Mesenchymal stem cell (in vitro differentiated cells and primary cell): ENCODE data around the gene DISC1.

ENCODE experiments used
- DNase-seq: peaks from one replicate; pipeline ENCODE4 v3.0.0-alpha.2; 2013
- H2AFZ ChIP-seq: one replicate; pipeline ENCODE4 v1.6.1; 2013; ENCODE audit warnings: low read depth, mild to moderate bottlenecking, control low read depth, inconsistent platforms, low read length, moderate library complexity
- H2AK5ac ChIP-seq: 2 replicates; pipeline ENCODE4 v1.6.1; 2013; ENCODE audit warnings: low read length, moderate library complexity, mild to moderate bottlenecking, inconsistent platforms; ENCODE audit not compliant: severe bottlenecking
- H2BK120ac ChIP-seq: one replicate; pipeline ENCODE4 v1.6.1; 2013; ENCODE audit warnings: low read depth, mild to moderate bottlenecking, inconsistent platforms, low read length, moderate library complexity
- H2BK12ac ChIP-seq, 2 experiments: one replicate each; pipeline ENCODE4 v1.6.1; 2013; ENCODE audit warnings: inconsistent platforms in 2 of 2, low read length in 2 of 2, mild to moderate bottlenecking in 2 of 2, moderate library complexity in 2 of 2, control low read depth in 1 of 2
- H2BK15ac ChIP-seq: one replicate; pipeline ENCODE4 v1.6.1; 2013; ENCODE audit warnings: mild to moderate bottlenecking, low read depth, inconsistent platforms; ENCODE audit not compliant: poor library complexity, severe bottlenecking
- H2BK5ac ChIP-seq: 2 replicates; pipeline ENCODE4 v1.6.1; 2013; ENCODE audit warnings: low read depth, mild to moderate bottlenecking, low read length, control low read depth, inconsistent platforms; ENCODE audit not compliant: poor library complexity, severe bottlenecking
- H3K14ac ChIP-seq, 2 experiments: one replicate each; pipeline ENCODE4 v1.6.1; 2013; ENCODE audit warnings: inconsistent platforms in 2 of 2, low read length in 2 of 2, control low read depth in 1 of 2, mild to moderate bottlenecking in 1 of 2, moderate library complexity in 1 of 2
- H3K18ac ChIP-seq, 2 experiments: one replicate each; pipeline ENCODE4 v1.6.1; 2013; ENCODE audit warnings: inconsistent platforms in 2 of 2, low read length in 2 of 2, control low read depth in 1 of 2, low read depth in 1 of 2, mild to moderate bottlenecking in 1 of 2
- H3K23ac ChIP-seq, 2 experiments: one replicate each; pipeline ENCODE4 v1.6.1; 2013; ENCODE audit warnings: inconsistent platforms in 2 of 2, low read length in 2 of 2, mild to moderate bottlenecking in 2 of 2, moderate library complexity in 2 of 2, control low read depth in 1 of 2
- H3K27ac ChIP-seq: 2 replicates; pipeline ENCODE4 v1.5.1; 2013; ENCODE audit warnings: mild to moderate bottlenecking, moderate library complexity, low read length, control low read depth, inconsistent platforms; ENCODE audit not compliant: poor library complexity, severe bottlenecking
- H3K27me3 ChIP-seq, 2 experiments: 2 replicates each; pipeline versions ENCODE4 v1.6.1 to v1.7.0; 2013; ENCODE audit warnings: low read length in 2 of 2, mild to moderate bottlenecking in 2 of 2, moderate library complexity in 2 of 2, control low read depth in 1 of 2, inconsistent platforms in 1 of 2; ENCODE audit not compliant: control insufficient read depth in 1 of 2, insufficient read depth in 1 of 2
- H3K36me3 ChIP-seq, 2 experiments: 2 replicates each; pipeline versions ENCODE4 v1.6.1 to v1.7.0; 2013; ENCODE audit warnings: low read length in 2 of 2, control low read depth in 1 of 2, inconsistent platforms in 1 of 2, low read depth in 1 of 2, mild to moderate bottlenecking in 1 of 2; ENCODE audit not compliant: insufficient read depth in 2 of 2, control insufficient read depth in 1 of 2
- H3K4ac ChIP-seq, 2 experiments: one replicate each; pipeline ENCODE4 v1.6.1; 2013; ENCODE audit warnings: inconsistent platforms in 2 of 2, low read length in 2 of 2, mild to moderate bottlenecking in 2 of 2, moderate library complexity in 2 of 2, control low read depth in 1 of 2, low read depth in 1 of 2
- H3K4me1 ChIP-seq: 2 replicates; pipeline ENCODE4 v1.6.1; 2013; ENCODE audit warnings: low read depth, low read length, control low read depth; ENCODE audit not compliant: control insufficient read depth, insufficient read depth
- H3K4me2 ChIP-seq: 2 replicates; pipeline ENCODE4 v1.6.1; 2013; ENCODE audit warnings: low read length, mild to moderate bottlenecking, inconsistent platforms; ENCODE audit not compliant: poor library complexity, severe bottlenecking
- H3K4me3 ChIP-seq, 2 experiments: 2 replicates each; pipeline versions ENCODE4 v1.5.1 to v1.7.0; 2013; ENCODE audit warnings: low read length in 2 of 2, mild to moderate bottlenecking in 2 of 2, control low read depth in 1 of 2, low read depth in 1 of 2; ENCODE audit not compliant: insufficient read depth in 1 of 2
- H3K79me1 ChIP-seq: replicated peaks from 2 replicates; pipeline ENCODE4 v1.6.1; 2013; ENCODE audit warnings: mild to moderate bottlenecking, control low read depth, low read length, inconsistent platforms; ENCODE audit not compliant: poor library complexity, severe bottlenecking
- H3K9ac ChIP-seq: 2 replicates; pipeline ENCODE4 v1.7.0; 2013; ENCODE audit warnings: mild to moderate bottlenecking, low read length, moderate library complexity
- H3K9me3 ChIP-seq: 2 replicates; pipeline ENCODE4 v1.7.0; 2013; ENCODE audit warnings: mild to moderate bottlenecking, low read length; ENCODE audit not compliant: control insufficient read depth
- H4K8ac ChIP-seq: one replicate; pipeline ENCODE4 v1.6.1; 2013; ENCODE audit warnings: inconsistent platforms, mild to moderate bottlenecking, low read length, moderate library complexity
- H4K91ac ChIP-seq: one replicate; pipeline ENCODE4 v1.6.1; 2013; ENCODE audit warnings: mild to moderate bottlenecking, low read length, inconsistent platforms
- WGBS: methylation state at CpG from one replicate; pipeline ENCODE4 v1.1.7; 2013; ENCODE audit warnings: mixed read lengths; 5-methylcytosine and 5-hydroxymethylcytosine counted together

The DISC1 gene

GRCh38 chr1:231952154-231952553, 325.6 kb downstream of the DISC1 start:
- Histone ChIP-seq H3K14ac (no peak overlapping the region), H3K9ac (no peak overlapping the region), H2BK120ac (no peak overlapping the region), H3K23ac (no peak overlapping the region), H3K79me1 (peaks cover 3% of the 10 kb centered on the region), H2AK5ac (no peak overlapping the region), H2BK15ac (no peak overlapping the region), H3K36me3 (peaks cover 0 to 7% of the 10 kb centered on the region in 2 experiments), H3K27ac (no peak overlapping the region), H3K4me1 (peaks cover 2% of the 10 kb centered on the region), H3K9me3 (peaks cover 6% of the 10 kb centered on the region), H4K8ac (no peak overlapping the region), H3K18ac (no peak overlapping the region), H2BK12ac (no peak overlapping the region), H2AFZ (no peak overlapping the region), H2BK5ac (no peak overlapping the region), H3K4ac (no peak overlapping the region), H4K91ac (no peak overlapping the region), H3K27me3 (no peaks in the 10 kb centered on the region), H3K4me3 (no peak overlapping the region), H3K4me2 (no peak overlapping the region)
- 88% methylated on average over 1 of the region's 1 CpG for WGBS
- no peak for DNase-seq

GRCh38 chr1:231953660-231954059, 327.1 kb downstream of the DISC1 start:
- peaks cover 2% of the 10 kb centered on the region for H3K4me1 ChIP-seq
- H3K9me3 ChIP-seq: peaks cover 6% of the 10 kb centered on the region
- no peak overlapping the region for H4K91ac ChIP-seq
- H3K9ac ChIP-seq: no peak overlapping the region
- no peak overlapping the region for H3K27ac ChIP-seq
- H3K23ac ChIP-seq: no peak overlapping the region
- H3K36me3 ChIP-seq: peaks cover 0 to 7% of the 10 kb centered on the region in 2 experiments
- H3K4me3 ChIP-seq: no peak overlapping the region
- H2AK5ac ChIP-seq: no peak overlapping the region
- no peak overlapping the region for H2BK120ac ChIP-seq
- no peak overlapping the region for H2BK12ac ChIP-seq
- H2AFZ ChIP-seq: no peak overlapping the region
- no peak overlapping the region for H3K4me2 ChIP-seq
- no peak overlapping the region for H4K8ac ChIP-seq
- 100% methylated on average over 4 of the region's 6 CpGs for WGBS
- no peaks in the 10 kb centered on the region for H3K27me3 ChIP-seq
- no peak overlapping the region for H3K14ac ChIP-seq
- no peak for DNase-seq
- H3K18ac ChIP-seq: no peak overlapping the region
- H3K4ac ChIP-seq: no peak overlapping the region
- peaks cover 3% of the 10 kb centered on the region for H3K79me1 ChIP-seq
- H2BK15ac ChIP-seq: no peak overlapping the region
- H2BK5ac ChIP-seq: no peak overlapping the region

DNA sequence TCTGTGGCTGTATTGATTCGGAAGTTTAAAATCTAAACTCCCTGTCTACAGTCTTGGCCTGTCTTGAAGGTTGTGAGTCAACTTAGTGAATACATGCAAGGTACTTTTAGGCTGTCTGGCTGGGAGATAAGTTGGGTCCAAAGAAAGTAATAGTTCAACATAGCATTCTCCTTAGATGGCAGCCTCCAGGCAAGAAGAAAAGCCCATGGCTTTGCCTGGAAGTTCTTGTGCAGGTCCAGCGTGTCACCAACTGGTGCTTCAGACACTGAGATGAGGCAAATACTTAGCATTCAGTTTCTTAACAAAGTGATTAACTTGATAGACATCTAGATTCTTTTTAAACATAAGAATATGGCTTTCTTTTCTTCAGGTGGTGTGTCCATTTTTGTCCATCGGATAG, 328.2 kb downstream of the DISC1 start:
- peaks cover 3% of the 10 kb centered on the region for H3K79me1 ChIP-seq
- H3K27ac ChIP-seq: no peak overlapping the region
- no peak overlapping the region for H4K8ac ChIP-seq
- H2AK5ac ChIP-seq: no peak overlapping the region
- H2BK5ac ChIP-seq: no peak overlapping the region
- 97% methylated on average over 3 of the region's 3 CpGs for WGBS
- H2AFZ ChIP-seq: no peak overlapping the region
- no peak overlapping the region for H3K14ac ChIP-seq
- no peaks in the 10 kb centered on the region for H3K27me3 ChIP-seq
- H3K4ac ChIP-seq: no peak overlapping the region
- peaks cover 0 to 10% of the 10 kb centered on the region in 2 experiments for H3K36me3 ChIP-seq
- H3K4me3 ChIP-seq: no peak overlapping the region
- no peak overlapping the region for H3K9ac ChIP-seq
- H3K4me1 ChIP-seq: peaks cover 2% of the 10 kb centered on the region
- H3K23ac ChIP-seq: no peak overlapping the region
- H2BK15ac ChIP-seq: no peak overlapping the region
- DNase-seq: no peak
- H4K91ac ChIP-seq: no peak overlapping the region
- no peak overlapping the region for H3K18ac ChIP-seq
- no peak overlapping the region for H2BK120ac ChIP-seq
- no peak overlapping the region for H3K4me2 ChIP-seq
- no peak overlapping the region for H2BK12ac ChIP-seq
- peaks cover 6% of the 10 kb centered on the region for H3K9me3 ChIP-seq

DNA sequence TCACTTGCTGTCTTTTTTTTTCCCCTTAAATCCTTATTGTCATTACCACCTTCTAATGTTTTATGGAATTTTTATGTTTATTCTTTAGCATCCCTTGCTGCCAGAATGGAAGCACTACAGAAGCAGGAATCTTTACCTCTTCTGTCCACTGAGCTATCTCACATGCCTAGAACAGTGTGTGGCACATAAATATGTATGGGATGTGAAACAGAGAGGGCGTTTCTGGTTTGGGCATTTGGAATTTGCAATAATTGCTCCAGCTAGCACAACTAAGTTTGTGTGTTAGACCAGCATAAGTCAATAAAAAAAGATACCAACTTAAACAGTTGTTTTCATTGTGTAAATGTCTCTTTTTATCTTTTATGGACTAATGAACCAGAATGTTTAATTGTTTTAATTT, 330.8 kb downstream of the DISC1 start:
- no peak overlapping the region for H4K8ac ChIP-seq
- H2AK5ac ChIP-seq: no peak overlapping the region
- H3K23ac ChIP-seq: no peak overlapping the region
- H3K9me3 ChIP-seq: peaks cover 6% of the 10 kb centered on the region
- no peak overlapping the region for H2BK5ac ChIP-seq
- H2BK12ac ChIP-seq: no peak overlapping the region
- H3K4me3 ChIP-seq: no peak overlapping the region
- WGBS: 80% methylated on average over 1 of the region's 1 CpG
- H3K14ac ChIP-seq: no peak overlapping the region
- peaks cover 0 to 16% of the 10 kb centered on the region in 2 experiments for H3K36me3 ChIP-seq
- no peak overlapping the region for H3K27ac ChIP-seq
- H3K79me1 ChIP-seq: peaks cover 3% of the 10 kb centered on the region
- H3K4me2 ChIP-seq: no peak overlapping the region
- no peaks in the 10 kb centered on the region for H3K4me1 ChIP-seq
- H3K4ac ChIP-seq: no peak overlapping the region
- no peak overlapping the region for H2AFZ ChIP-seq
- H3K27me3 ChIP-seq: no peaks in the 10 kb centered on the region
- H3K18ac ChIP-seq: no peak overlapping the region
- no peak overlapping the region for H3K9ac ChIP-seq
- no peak overlapping the region for H2BK15ac ChIP-seq
- DNase-seq: no peak
- H4K91ac ChIP-seq: no peak overlapping the region
- H2BK120ac ChIP-seq: no peak overlapping the region
